PFSK-1 (cell line): ENCODE measurements around the gene GMNC.

Source experiments
- FOXP2 ChIP-seq: optimal IDR thresholded peaks from 2 replicates; pipeline ENCODE3; 2011; ENCODE audit warnings: borderline replicate concordance, control low read depth, inconsistent platforms; ENCODE audit not compliant: insufficient read depth; ENCODE audit errors: extremely low read length, extremely low read depth
- POLR2AphosphoS5 ChIP-seq: IDR thresholded peaks from 2 replicates; pipeline ENCODE4 v1.6.1; 2012; ENCODE audit warnings: low read depth, mild to moderate bottlenecking, control low read depth, low read length, moderate library complexity
- SIN3A ChIP-seq: IDR thresholded peaks from 2 replicates; pipeline ENCODE4 v1.6.1; 2012; ENCODE audit warnings: mild to moderate bottlenecking, low read length, moderate library complexity, borderline replicate concordance; ENCODE audit not compliant: insufficient read depth
- TAF1 ChIP-seq: IDR thresholded peaks from 2 replicates; pipeline ENCODE4 v1.6.1; 2012; ENCODE audit warnings: low read length, control low read depth, borderline replicate concordance; ENCODE audit not compliant: insufficient read depth
- TF ChIP-seq, protein P1 (sequence below), 2 experiments: IDR thresholded peaks; 2 replicates each; pipeline versions ENCODE4 v1.6.1 to v1.8.0; 2011 to 2012; ENCODE audit warnings: low read depth in 2 of 2, low read length in 2 of 2, control low read depth in 1 of 2, inconsistent platforms in 1 of 2, mild to moderate bottlenecking in 1 of 2, moderate library complexity in 1 of 2; ENCODE audit not compliant: insufficient read depth in 1 of 2

Gene GMNC

DNA sequence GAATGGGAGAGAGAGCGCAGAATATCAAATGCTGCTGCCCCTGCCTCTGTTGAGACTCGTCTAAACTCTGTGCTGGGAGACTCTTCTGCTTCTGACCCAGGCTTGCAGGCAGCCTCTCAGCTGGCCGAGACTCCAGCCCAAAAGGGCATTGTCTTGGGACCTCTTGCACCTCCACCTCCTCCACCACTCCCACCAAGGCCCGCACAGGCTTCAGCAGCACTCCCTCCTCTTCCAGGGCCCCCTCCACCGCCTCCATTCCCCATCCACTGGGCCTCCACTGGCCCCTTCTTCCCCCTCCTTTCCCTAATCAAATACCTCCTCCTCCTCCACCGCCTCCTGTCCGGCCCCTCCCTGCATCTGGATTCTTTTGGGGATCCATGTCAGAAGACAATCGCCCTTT is 31.3 kb downstream of the GMNC start:
- TF ChIP-seq SIN3A (no peak), POLR2AphosphoS5 (no peak), FOXP2 (no peak), TAF1 (no peak)
- TF ChIP-seq, protein P1, sequence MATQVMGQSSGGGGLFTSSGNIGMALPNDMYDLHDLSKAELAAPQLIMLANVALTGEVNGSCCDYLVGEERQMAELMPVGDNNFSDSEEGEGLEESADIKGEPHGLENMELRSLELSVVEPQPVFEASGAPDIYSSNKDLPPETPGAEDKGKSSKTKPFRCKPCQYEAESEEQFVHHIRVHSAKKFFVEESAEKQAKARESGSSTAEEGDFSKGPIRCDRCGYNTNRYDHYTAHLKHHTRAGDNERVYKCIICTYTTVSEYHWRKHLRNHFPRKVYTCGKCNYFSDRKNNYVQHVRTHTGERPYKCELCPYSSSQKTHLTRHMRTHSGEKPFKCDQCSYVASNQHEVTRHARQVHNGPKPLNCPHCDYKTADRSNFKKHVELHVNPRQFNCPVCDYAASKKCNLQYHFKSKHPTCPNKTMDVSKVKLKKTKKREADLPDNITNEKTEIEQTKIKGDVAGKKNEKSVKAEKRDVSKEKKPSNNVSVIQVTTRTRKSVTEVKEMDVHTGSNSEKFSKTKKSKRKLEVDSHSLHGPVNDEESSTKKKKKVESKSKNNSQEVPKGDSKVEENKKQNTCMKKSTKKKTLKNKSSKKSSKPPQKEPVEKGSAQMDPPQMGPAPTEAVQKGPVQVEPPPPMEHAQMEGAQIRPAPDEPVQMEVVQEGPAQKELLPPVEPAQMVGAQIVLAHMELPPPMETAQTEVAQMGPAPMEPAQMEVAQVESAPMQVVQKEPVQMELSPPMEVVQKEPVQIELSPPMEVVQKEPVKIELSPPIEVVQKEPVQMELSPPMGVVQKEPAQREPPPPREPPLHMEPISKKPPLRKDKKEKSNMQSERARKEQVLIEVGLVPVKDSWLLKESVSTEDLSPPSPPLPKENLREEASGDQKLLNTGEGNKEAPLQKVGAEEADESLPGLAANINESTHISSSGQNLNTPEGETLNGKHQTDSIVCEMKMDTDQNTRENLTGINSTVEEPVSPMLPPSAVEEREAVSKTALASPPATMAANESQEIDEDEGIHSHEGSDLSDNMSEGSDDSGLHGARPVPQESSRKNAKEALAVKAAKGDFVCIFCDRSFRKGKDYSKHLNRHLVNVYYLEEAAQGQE (IDR thresholded peaks at IDR 0.05; ENCODE audit: insufficient read depth in 1 of 2, low read depth in 2 of 2, low read length in 2 of 2): no peak

DNA sequence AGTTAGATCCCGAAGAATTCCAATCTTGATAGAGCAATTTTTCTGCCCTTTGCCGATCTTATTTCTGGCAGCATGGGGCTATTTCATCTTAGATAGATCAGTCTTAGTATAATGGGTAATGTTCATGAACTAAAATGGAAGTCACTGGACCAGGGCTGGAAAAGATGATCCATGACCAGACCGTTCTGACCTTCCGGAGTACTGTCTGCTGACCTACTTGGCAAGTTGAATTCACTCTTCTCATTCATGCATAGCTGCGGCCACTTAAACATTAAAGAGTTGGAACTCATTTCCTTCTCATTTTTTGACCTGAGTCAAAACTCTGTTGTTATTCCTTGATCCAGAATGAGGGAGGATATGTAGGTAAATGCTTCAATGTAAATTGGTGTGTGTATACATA is 32.5 kb downstream of the GMNC start:
- no peak for TF ChIP-seq SIN3A
- TF ChIP-seq, protein P1 (IDR thresholded peaks at IDR 0.05; ENCODE audit: insufficient read depth in 1 of 2, low read depth in 2 of 2, low read length in 2 of 2): no peak

DNA sequence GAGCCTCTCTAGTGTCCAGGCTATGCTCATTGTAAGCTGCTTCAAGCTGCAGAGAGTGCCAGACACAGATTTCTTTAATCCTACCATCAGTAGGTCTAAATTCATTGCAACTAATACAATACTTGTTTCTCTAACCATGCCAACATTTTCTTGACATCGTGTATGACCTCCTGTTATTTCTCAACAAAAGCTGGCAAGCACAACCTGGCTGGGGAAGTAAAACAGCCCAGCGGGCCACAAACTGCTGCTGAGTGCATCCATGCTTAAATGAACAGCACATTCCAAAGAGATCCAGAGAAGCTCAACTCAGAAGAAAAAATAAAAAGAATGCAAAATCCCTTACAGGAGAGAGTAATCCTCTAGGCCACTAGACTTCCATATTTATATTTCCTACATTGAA is 36.5 kb downstream of the GMNC start:
- TF ChIP-seq TAF1 (no peak), SIN3A (no peak), FOXP2 (no peak), POLR2AphosphoS5 (no peak)
- TF ChIP-seq, protein P1 (IDR thresholded peaks at IDR 0.05; ENCODE audit: insufficient read depth in 1 of 2, low read depth in 2 of 2, low read length in 2 of 2): no peak

DNA sequence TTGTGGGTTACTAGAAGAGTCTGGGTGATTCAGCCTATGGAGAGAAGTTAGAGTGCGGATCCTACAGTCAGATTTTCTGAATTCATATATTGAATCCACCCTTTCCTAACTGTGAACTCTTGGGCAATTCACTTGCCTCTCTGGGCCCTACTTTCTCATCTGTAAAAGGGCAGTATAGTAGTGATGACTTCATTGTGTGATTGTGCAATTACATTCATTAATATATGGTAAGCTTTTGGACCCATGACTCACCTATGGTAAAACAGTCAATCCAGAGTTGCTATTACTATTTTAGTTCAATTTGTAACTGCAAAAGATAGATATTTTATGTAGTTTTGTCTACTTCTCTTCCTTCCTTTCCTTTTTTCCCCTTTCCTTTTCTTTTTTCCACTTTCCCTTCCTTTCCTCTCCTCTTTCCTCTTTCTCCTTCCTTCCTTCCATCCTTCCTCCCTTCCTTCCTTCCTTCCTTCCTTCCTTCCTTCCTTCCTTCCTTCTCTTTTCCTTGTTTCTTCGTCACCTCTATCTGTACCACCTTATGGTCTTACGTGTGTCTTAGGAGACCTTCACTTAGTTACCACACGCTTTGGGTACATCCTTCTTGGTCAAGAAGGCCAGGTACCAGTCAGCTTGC is 37.0 kb downstream of the GMNC start:
- TF ChIP-seq SIN3A: no peak
- TF ChIP-seq, protein P1 (IDR thresholded peaks at IDR 0.05; ENCODE audit: insufficient read depth in 1 of 2, low read depth in 2 of 2, low read length in 2 of 2): no peak
- no peak for TF ChIP-seq FOXP2

DNA sequence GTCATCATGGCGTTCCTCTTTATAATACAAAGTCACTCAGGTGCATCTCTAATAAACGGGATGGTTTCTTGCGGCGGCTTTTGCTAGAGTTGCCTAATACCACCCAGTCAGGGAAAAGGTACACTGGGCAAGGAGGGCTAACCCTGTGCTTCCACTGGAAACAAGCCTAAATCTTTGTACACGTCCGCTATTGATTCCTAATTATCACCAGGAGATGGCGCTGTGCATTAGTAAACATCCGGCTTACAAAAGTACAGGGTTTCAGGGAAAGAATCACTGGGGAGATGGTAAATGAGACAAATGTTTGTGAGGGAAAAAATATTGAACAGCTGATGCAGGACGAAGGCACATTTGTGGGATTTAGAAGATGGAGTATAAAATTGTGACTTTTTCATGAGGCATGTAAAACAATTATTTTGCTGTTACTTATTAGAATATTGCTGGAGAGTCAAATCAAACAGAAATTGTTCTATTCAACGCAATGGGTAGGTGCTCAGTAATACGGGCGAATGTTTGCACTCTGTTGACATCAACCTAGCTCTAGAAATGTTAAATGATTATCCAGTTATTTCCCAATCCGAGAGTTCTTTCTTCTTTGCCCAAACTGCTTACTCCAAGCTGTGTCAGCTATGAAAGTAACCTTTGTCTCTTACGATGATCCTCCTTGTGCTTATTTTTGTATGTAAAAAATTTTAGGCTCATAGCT is 50.6 kb downstream of the GMNC start:
- TF ChIP-seq TAF1: no peak
- TF ChIP-seq, protein P1 (IDR thresholded peaks at IDR 0.05; ENCODE audit: insufficient read depth in 1 of 2, low read depth in 2 of 2, low read length in 2 of 2): no peak
- TF ChIP-seq POLR2AphosphoS5: no peak
- TF ChIP-seq FOXP2: no peak
- no peak for TF ChIP-seq SIN3A
